Mesothelial cell of epicardium (in vitro differentiated cells): Measurements from ENCODE around the gene ARHGAP29. TPM values are rescaled to one million over a fixed set of nuclear protein-coding genes. Genes with fewer than 3 reads are reported as not detected.
A peak's percentile ranks its signal among the peaks of the same experiment; 100 is the strongest.

Experiments
- DNase-seq, 2 experiments: peaks; one replicate each; pipeline ENCODE4 v3.0.0; 2021; ENCODE audit warnings: low spot score in 2 of 2; ENCODE audit not compliant: unreplicated experiment in 2 of 2
- H3K27ac Mint-ChIP-seq: 2 replicates; pipeline ENCODE4 v1.8.0; 2021; ENCODE audit warnings: mixed read lengths
- H3K27me3 Mint-ChIP-seq: 2 replicates; pipeline ENCODE4 v1.8.0; 2021; ENCODE audit warnings: low read depth, mixed read lengths
- H3K36me3 Mint-ChIP-seq: 2 replicates; pipeline ENCODE4 v1.8.0; 2021; ENCODE audit warnings: mixed read lengths
- H3K4me1 Mint-ChIP-seq: 2 replicates; pipeline ENCODE4 v1.8.0; 2021; ENCODE audit warnings: mixed read lengths
- H3K4me3 Mint-ChIP-seq: 2 replicates; pipeline ENCODE4 v1.8.0; 2021; ENCODE audit warnings: mild to moderate bottlenecking, moderate library complexity, mixed read lengths
- H3K9me3 Mint-ChIP-seq: 2 replicates; pipeline ENCODE4 v1.8.0; 2021; ENCODE audit warnings: mixed read lengths
- total RNA-seq: library from RNA; stranded (reverse); gene quantifications from 3 replicates; pipeline ENCODE4 v1.2.1, GENCODE V29; 2021
- TF ChIP-seq, protein P1 (sequence below): fragments of 200-600 bp; sonication (generic); IDR thresholded peaks from one replicate; pipeline ENCODE4 v1.5.0; 2021; ENCODE audit warnings: antibody characterized with exemption; ENCODE audit not compliant: unreplicated experiment

ARHGAP29 gene
- total RNA-seq, 1 donor from 2014 or later: 115 TPM

- H3K36me3 Mint-ChIP-seq: no peaks in the 10 kb centered on the region
- no peaks in the 10 kb centered on the region for H3K27me3 Mint-ChIP-seq
- H3K4me3 Mint-ChIP-seq: peak overlapping the region; percentile 86
- peaks cover 70% of the 10 kb centered on the region for H3K4me1 Mint-ChIP-seq
- peak overlapping the region; percentile 52 for H3K27ac Mint-ChIP-seq
- no peak for DNase-seq
- no peaks in the 10 kb centered on the region for H3K9me3 Mint-ChIP-seq
- TF ChIP-seq, protein P1, sequence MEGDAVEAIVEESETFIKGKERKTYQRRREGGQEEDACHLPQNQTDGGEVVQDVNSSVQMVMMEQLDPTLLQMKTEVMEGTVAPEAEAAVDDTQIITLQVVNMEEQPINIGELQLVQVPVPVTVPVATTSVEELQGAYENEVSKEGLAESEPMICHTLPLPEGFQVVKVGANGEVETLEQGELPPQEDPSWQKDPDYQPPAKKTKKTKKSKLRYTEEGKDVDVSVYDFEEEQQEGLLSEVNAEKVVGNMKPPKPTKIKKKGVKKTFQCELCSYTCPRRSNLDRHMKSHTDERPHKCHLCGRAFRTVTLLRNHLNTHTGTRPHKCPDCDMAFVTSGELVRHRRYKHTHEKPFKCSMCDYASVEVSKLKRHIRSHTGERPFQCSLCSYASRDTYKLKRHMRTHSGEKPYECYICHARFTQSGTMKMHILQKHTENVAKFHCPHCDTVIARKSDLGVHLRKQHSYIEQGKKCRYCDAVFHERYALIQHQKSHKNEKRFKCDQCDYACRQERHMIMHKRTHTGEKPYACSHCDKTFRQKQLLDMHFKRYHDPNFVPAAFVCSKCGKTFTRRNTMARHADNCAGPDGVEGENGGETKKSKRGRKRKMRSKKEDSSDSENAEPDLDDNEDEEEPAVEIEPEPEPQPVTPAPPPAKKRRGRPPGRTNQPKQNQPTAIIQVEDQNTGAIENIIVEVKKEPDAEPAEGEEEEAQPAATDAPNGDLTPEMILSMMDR: no peak
Observed at GRCh38 chr1:94234615-94235014, 2.8 kb downstream of the ARHGAP29 start.

DNA sequence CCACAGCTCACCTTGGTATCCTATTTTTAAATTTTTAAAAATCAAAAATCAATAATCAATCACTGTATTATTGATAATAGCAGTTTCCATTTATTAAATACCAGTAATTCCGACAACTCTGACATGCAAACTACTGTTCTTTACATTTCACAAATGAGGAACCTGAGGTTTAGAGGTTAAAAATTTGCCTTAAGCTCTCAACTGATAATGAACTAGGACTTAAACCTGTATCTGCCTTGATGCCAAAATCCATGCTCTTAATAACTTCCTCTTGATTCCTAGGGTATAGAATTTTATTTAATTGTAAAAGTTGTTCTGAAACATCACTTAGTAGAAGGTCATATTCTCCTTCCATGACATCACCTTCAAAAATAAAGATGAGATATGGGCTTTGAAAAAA lies 5.6 kb downstream of the ARHGAP29 start:
- Mint-ChIP-seq H3K36me3 (no peaks in the 10 kb centered on the region), H3K4me1 (peaks cover 79% of the 10 kb centered on the region), H3K9me3 (no peaks in the 10 kb centered on the region), H3K27me3 (no peaks in the 10 kb centered on the region), H3K4me3 (peak overlapping the region; percentile 22), H3K27ac (peak overlapping the region; percentile 91)
- TF ChIP-seq, protein P1: no peak
- no peak for DNase-seq

GRCh38 chr1:94230920-94231319 lies 6.5 kb downstream of the ARHGAP29 start:
- DNase-seq: no peak
- peak overlapping the region; percentile 85 for H3K27ac Mint-ChIP-seq
- TF ChIP-seq, protein P1: no peak
- H3K36me3 Mint-ChIP-seq: no peaks in the 10 kb centered on the region
- H3K4me3 Mint-ChIP-seq: peak overlapping the region; percentile 22
- no peaks in the 10 kb centered on the region for H3K27me3 Mint-ChIP-seq
- peaks cover 83% of the 10 kb centered on the region for H3K4me1 Mint-ChIP-seq
- no peaks in the 10 kb centered on the region for H3K9me3 Mint-ChIP-seq

- no peaks in the 10 kb centered on the region for H3K9me3 Mint-ChIP-seq
- TF ChIP-seq, protein P1: no peak
- H3K4me1 Mint-ChIP-seq: peaks cover 75% of the 10 kb centered on the region
- peak overlapping the region; percentile 83 for H3K27ac Mint-ChIP-seq
- no peak overlapping the region for H3K4me3 Mint-ChIP-seq
- no peak for DNase-seq
- no peaks in the 10 kb centered on the region for H3K27me3 Mint-ChIP-seq
- peaks cover 2% of the 10 kb centered on the region for H3K36me3 Mint-ChIP-seq
Observed at GRCh38 chr1:94228640-94229375, 8.6 kb downstream of the ARHGAP29 start.

DNA sequence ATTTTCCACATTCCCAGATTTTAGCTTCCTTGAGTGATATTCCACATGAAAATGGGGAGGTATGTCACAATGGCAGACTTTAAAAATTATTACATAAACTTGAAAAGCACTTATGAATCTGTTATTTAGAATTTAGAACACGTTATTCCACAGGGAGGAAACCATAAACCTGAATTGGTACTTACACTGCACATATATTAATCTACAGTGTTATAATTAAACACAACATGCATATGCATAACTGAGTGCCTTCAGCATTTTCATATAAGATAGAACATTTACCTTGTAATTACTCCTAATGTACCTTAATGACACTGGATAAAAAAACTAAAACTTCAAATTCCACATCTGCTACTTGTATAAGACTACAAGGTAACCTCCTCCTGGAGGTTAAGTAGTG lies 9.8 kb downstream of the ARHGAP29 start:
- no peak overlapping the region for H3K4me3 Mint-ChIP-seq
- no peaks in the 10 kb centered on the region for H3K27me3 Mint-ChIP-seq
- peaks cover 2% of the 10 kb centered on the region for H3K36me3 Mint-ChIP-seq
- no peak for DNase-seq
- TF ChIP-seq, protein P1: no peak
- H3K4me1 Mint-ChIP-seq: peaks cover 67% of the 10 kb centered on the region
- H3K27ac Mint-ChIP-seq: peak overlapping the region; percentile 72
- H3K9me3 Mint-ChIP-seq: no peaks in the 10 kb centered on the region
